Measurements from ENCODE around the gene MCTP1.

GRCh38 chr5:95317085-95317484, 32.2 kb upstream of the MCTP1 start:
- TF ChIP-seq, protein P1, sequence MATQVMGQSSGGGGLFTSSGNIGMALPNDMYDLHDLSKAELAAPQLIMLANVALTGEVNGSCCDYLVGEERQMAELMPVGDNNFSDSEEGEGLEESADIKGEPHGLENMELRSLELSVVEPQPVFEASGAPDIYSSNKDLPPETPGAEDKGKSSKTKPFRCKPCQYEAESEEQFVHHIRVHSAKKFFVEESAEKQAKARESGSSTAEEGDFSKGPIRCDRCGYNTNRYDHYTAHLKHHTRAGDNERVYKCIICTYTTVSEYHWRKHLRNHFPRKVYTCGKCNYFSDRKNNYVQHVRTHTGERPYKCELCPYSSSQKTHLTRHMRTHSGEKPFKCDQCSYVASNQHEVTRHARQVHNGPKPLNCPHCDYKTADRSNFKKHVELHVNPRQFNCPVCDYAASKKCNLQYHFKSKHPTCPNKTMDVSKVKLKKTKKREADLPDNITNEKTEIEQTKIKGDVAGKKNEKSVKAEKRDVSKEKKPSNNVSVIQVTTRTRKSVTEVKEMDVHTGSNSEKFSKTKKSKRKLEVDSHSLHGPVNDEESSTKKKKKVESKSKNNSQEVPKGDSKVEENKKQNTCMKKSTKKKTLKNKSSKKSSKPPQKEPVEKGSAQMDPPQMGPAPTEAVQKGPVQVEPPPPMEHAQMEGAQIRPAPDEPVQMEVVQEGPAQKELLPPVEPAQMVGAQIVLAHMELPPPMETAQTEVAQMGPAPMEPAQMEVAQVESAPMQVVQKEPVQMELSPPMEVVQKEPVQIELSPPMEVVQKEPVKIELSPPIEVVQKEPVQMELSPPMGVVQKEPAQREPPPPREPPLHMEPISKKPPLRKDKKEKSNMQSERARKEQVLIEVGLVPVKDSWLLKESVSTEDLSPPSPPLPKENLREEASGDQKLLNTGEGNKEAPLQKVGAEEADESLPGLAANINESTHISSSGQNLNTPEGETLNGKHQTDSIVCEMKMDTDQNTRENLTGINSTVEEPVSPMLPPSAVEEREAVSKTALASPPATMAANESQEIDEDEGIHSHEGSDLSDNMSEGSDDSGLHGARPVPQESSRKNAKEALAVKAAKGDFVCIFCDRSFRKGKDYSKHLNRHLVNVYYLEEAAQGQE (IDR thresholded peaks at IDR 0.05; ENCODE audit: low read depth) = no peak
- no peak for TF ChIP-seq EP300 (IDR thresholded peaks at IDR 0.05; ENCODE audit: borderline replicate concordance)
- TF ChIP-seq CREB1 (IDR thresholded peaks at IDR 0.05; ENCODE audit: low read depth) = no peak
- TF ChIP-seq NFIC (IDR thresholded peaks at IDR 0.05) = no peak
- TF ChIP-seq TAF1 (IDR thresholded peaks at IDR 0.05; ENCODE audit: low read depth) = no peak
- no peak for TF ChIP-seq MAX (IDR thresholded peaks at IDR 0.05)
- TF ChIP-seq FOXM1 (IDR thresholded peaks at IDR 0.05; ENCODE audit: borderline replicate concordance, low read depth) = no peak
- no peak for TF ChIP-seq EGR1 (IDR thresholded peaks at IDR 0.05)
- no peak for TF ChIP-seq ZBTB7A (IDR thresholded peaks at IDR 0.05; ENCODE audit: low read depth)
- TF ChIP-seq RAD21 (IDR thresholded peaks at IDR 0.05; ENCODE audit: low read depth) = 0 out of 2 replicates have a peak, but pooled peaks have one; percentile 9
- no peak for TF ChIP-seq CEBPB (IDR thresholded peaks at IDR 0.05)
